HepG2 (cell line): ENCODE measurements around the gene PRR22. TPM values are rescaled to one million over a fixed set of nuclear protein-coding genes. Genes with fewer than 3 reads are reported as not detected.

Experiments used
- CEBPB ChIP-seq: IDR thresholded peaks from 2 replicates; pipeline ENCODE4 v1.6.1; 2011; ENCODE audit warnings: low read depth, low read length, improper control_type of control experiment, borderline replicate concordance
- CHD4 ChIP-seq: fragments of 200-600 bp; sonication (generic); IDR thresholded peaks from 2 replicates; pipeline ENCODE4 v1.7.0; 2017; ENCODE audit warnings: mild to moderate bottlenecking, low read length, borderline replicate concordance
- CTCF ChIP-seq: sonication (generic); formaldehyde crosslinking; IDR thresholded peaks from 2 replicates; pipeline ENCODE4 v1.5.0; 2020; ENCODE audit warnings: mild to moderate bottlenecking, missing genetic modification reagents, moderate library complexity
- DNMT3B ChIP-seq: conservative IDR thresholded peaks from 2 replicates; pipeline ENCODE4 v1.6.1; 2016; ENCODE audit warnings: missing biosample characterization, control low read depth
- MBD4 ChIP-seq: IDR thresholded peaks from 2 replicates; pipeline ENCODE4 v1.6.1; 2012; ENCODE audit warnings: low read length, inconsistent platforms, borderline replicate concordance
- NCOA2 ChIP-seq: sonication (generic); formaldehyde crosslinking; IDR thresholded peaks from 2 replicates; pipeline ENCODE4 v1.8.0; 2022; ENCODE audit warnings: inconsistent platforms
- NFAT5 ChIP-seq: sonication (generic); formaldehyde crosslinking; IDR thresholded peaks from 2 replicates; pipeline ENCODE4 v1.4.0; 2020; ENCODE audit warnings: missing genetic modification reagents
- NFRKB ChIP-seq: fragments of 450-650 bp; IDR thresholded peaks from 2 replicates; pipeline ENCODE4 v1.6.1; 2017
- PATZ1 ChIP-seq: sonication (generic); formaldehyde crosslinking; IDR thresholded peaks from 2 replicates; pipeline ENCODE4 v1.4.0; 2020; ENCODE audit warnings: missing genetic modification reagents
- TARDBP ChIP-seq: sonication (generic); formaldehyde crosslinking; IDR thresholded peaks from 2 replicates; pipeline ENCODE4 v1.8.0; 2022; ENCODE audit warnings: mild to moderate bottlenecking, missing genetic modification reagents
- ZBTB2 ChIP-seq: sonication (generic); formaldehyde crosslinking; IDR thresholded peaks from 2 replicates; pipeline ENCODE4 v1.8.0; 2022; ENCODE audit warnings: low read depth, missing genetic modification reagents
- ZMYM3 ChIP-seq: sonication (generic); formaldehyde crosslinking; IDR thresholded peaks from 2 replicates; pipeline ENCODE4 v1.5.1; 2020; ENCODE audit warnings: mild to moderate bottlenecking, missing genetic modification reagents
- ZNF280D ChIP-seq: sonication (generic); formaldehyde crosslinking; IDR thresholded peaks from 2 replicates; pipeline ENCODE4 v1.5.1; 2020; ENCODE audit warnings: mild to moderate bottlenecking, missing genetic modification reagents
- ZNF605 ChIP-seq: sonication (generic); formaldehyde crosslinking; IDR thresholded peaks from 2 replicates; pipeline ENCODE4 v1.8.0; 2022; ENCODE audit warnings: mild to moderate bottlenecking, missing genetic modification reagents
- ZNF614 ChIP-seq: IDR thresholded peaks from 2 replicates; pipeline ENCODE4 v1.6.1; 2018; ENCODE audit warnings: missing biosample characterization, missing genetic modification reagents, inconsistent platforms, borderline replicate concordance
- polyA plus RNA-seq, 8 experiments: library from polyadenylated mRNA; depleted of rRNA in 3 of 8; stranded (reverse) in 7 of 8; unstranded in 1 of 8; fragments of >200 nt; fragmentation: Illumina TruSeq in 4 of 8; extraction: Trizol in 4 of 8; gene quantifications; 2 replicates each; pipeline versions ENCODE4 v1.2.1 to v1.2.3, GENCODE V29; 2011 to 2016; ENCODE audit warnings: low read depth in 4 of 8, missing spikeins in 1 of 8, mixed read lengths in 1 of 8; ENCODE audit not compliant: insufficient read depth in 1 of 8
- total RNA-seq, 5 experiments: library from RNA; depleted of rRNA; stranded (reverse); fragments of >200 nt; fragmentation: Illumina TruSeq; extraction: Trizol; gene quantifications; 2 replicates each; pipeline ENCODE4 v1.2.3, GENCODE V29; 2016; ENCODE audit warnings: low read depth in 1 of 5

Gene PRR22
- total and polyA plus RNA-seq, 2 of the 13 experiments (the other 11 are each of a cell fraction or from before 2014, with no cell fraction given): 0.84 to 2.3 TPM

- no peak for TF ChIP-seq ZBTB2
- no peak for TF ChIP-seq CHD4
- peak; percentile 50; the same call in 1 of the 2 replicates for TF ChIP-seq TARDBP (CRISPR knock-in tag)
- no peak for TF ChIP-seq NFAT5 (CRISPR knock-in tag)
- TF ChIP-seq ZNF605 (CRISPR knock-in tag): peak; percentile 35; the same call in 1 of the 2 replicates
- no peak for TF ChIP-seq DNMT3B (CRISPR knock-in tag)
- TF ChIP-seq ZMYM3 (CRISPR knock-in tag): peak; percentile 74
- TF ChIP-seq PATZ1: peak; percentile 96
- no peak for TF ChIP-seq ZNF280D (CRISPR knock-in tag)
- TF ChIP-seq MBD4: no peak
- no peak for TF ChIP-seq ZNF614 (CRISPR knock-in tag)
- TF ChIP-seq NCOA2 (CRISPR knock-in tag): 0 out of 2 replicates have a peak, but pooled peaks have one; percentile 13
- no peak for TF ChIP-seq NFRKB
- TF ChIP-seq CTCF (CRISPR knock-in tag): peak; percentile 30; the same call in 1 of the 2 replicates
- TF ChIP-seq CEBPB: no peak
Measured at GRCh38 chr19:5822181-5822844, 37.8 kb upstream of the PRR22 start (continued).
